Upper lobe of left lung (tissue), 4 donors: Measurements from ENCODE around the gene GARNL3.

Source experiments
- POLR2A ChIP-seq, 4 donors: fragments of 450-650 bp; IDR thresholded peaks; one replicate each; pipeline ENCODE4 v1.5.1; 2016 to 2017; ENCODE audit warnings: antibody characterized with exemption in 4 of 4, mild to moderate bottlenecking in 2 of 4
- POLR2AphosphoS5 ChIP-seq, 2 donors: sonication (generic); formaldehyde crosslinking; IDR thresholded peaks; one replicate each; pipeline ENCODE4 v1.5.1; 2017; ENCODE audit warnings: antibody characterized with exemption in 2 of 2
- TF ChIP-seq, protein P1 (sequence below), 6 experiments: fragments of 450-650 bp in 4 of 6; fragments of 200-600 bp in 2 of 6; sonication (generic) in 2 of 6; IDR thresholded peaks; one replicate each; pipeline ENCODE4 v1.5.1; 2016 to 2019; ENCODE audit warnings: antibody characterized with exemption in 6 of 6

DNA sequence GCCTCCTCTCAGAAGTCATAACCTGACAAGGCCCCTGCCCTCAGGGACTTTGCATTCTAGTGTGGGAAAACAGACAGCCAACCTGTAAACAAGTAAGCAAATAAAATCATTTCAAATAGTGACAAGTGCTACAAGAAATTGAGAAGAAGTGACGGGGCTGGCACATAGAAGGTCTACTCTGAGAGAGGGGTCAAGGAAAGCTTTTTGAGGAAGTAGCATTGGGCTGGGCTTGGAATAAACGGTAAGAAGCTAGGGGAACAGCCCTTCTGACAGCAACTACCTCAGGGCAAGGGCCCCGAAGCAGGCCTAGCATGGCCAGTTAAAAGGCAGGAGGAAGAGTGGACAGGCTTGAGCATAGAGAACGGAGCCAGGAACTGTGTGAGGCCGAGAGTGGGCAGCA, 127.6 kb downstream of the GARNL3 start:
- TF ChIP-seq, protein P1, sequence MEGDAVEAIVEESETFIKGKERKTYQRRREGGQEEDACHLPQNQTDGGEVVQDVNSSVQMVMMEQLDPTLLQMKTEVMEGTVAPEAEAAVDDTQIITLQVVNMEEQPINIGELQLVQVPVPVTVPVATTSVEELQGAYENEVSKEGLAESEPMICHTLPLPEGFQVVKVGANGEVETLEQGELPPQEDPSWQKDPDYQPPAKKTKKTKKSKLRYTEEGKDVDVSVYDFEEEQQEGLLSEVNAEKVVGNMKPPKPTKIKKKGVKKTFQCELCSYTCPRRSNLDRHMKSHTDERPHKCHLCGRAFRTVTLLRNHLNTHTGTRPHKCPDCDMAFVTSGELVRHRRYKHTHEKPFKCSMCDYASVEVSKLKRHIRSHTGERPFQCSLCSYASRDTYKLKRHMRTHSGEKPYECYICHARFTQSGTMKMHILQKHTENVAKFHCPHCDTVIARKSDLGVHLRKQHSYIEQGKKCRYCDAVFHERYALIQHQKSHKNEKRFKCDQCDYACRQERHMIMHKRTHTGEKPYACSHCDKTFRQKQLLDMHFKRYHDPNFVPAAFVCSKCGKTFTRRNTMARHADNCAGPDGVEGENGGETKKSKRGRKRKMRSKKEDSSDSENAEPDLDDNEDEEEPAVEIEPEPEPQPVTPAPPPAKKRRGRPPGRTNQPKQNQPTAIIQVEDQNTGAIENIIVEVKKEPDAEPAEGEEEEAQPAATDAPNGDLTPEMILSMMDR (IDR thresholded peaks at IDR 0.05): no peak
- TF ChIP-seq POLR2A (IDR thresholded peaks at IDR 0.05) (no peak), POLR2AphosphoS5 (IDR thresholded peaks at IDR 0.05) (no peak)
